Fibroblast of skin of scalp (primary cell): ENCODE measurements around the gene LSM11.

Source experiments
- DNase-seq: peaks from one replicate; pipeline ENCODE4 v3.0.0-alpha.2; 2013

LSM11 gene

DNA sequence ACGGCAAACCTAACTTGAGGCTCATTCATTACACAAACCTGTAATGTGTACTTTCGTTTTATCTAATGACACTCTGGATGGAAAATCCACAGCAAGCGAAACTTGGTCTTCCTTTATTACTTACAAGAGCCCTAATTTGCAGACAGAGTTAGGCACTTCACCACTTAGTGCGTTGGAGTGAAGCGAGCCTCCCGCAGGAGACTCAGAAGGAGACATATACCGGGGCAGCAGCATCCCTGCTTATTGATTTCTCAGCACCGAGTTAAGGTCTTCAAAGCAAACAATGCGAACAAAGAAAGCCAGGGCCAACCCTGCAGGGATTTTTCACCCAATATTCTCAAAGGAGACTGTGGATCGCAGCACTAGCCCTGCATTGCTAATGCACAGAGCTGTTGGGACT, 28.6 kb downstream of the LSM11 start:
- DNase-seq = no peak

DNA sequence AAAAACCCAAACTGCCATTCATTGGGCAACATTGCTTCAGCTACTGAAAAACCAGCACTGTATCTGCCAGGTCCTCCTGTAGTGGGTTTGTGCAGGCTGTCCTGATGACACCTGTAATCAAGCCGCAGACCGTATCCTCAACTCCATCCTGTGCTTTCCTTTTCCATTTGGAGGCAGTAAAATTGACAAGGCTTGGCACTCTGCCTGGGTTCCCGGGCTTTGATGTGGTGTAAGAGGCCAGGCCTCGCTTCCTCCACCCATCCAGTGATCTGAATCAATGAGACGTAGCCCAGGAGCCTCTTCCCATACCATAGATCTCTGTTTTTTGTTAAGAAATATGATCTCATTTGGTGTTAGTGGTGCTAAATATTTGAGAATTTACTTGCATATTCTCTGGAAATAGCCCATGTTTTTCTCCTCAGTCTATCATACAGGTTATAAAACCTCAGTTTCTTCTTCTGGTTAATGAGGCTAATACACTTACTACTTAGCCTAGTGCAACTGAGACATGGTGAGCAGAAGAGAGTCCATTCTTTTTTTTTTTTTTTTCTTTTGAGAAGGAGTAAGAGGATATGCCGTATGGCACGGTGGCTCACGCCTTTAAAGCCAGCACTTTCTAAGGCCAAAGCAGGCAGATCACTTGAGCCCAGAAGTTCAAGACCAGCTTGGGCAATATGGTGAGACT, 34.8 kb downstream of the LSM11 start:
- DNase-seq = peak; percentile 28

DNA sequence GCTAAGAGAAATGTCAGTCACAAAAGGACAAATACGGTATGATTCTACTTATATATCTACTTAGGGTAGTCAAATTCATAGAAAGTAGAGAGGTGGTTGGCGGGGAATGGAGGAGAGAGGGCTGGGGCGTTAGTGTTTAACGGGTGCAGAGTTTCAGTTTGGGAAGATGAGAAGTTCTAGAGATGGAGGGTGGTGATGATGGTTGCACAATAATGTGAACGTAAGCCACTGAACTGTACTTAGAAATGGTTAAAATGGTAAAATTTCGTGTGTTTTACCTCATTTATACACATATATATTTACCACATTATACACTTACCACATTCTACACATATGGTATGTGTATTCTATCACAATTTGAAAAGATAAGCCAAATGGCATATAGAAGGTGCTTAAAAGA, 35.7 kb downstream of the LSM11 start:
- DNase-seq = no peak

DNA sequence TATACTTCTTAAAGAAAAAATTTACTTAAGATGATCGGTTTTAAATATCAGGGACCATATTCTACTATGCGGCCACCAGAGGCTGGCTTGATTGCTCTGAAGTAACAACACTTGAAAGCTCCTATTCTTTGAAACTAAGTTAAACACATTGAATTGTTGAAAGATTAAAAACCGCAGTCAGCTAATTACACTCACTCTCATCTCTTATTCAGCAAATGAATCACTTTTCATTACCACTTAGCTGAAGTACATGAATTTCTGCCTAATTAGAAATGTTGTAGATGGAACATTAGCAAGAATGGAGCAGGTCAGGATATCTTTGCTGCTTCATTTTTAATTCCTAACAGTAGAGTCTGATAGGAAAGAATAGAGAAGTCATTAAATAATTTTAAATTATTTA, 42.3 kb downstream of the LSM11 start:
- DNase-seq = no peak

DNA sequence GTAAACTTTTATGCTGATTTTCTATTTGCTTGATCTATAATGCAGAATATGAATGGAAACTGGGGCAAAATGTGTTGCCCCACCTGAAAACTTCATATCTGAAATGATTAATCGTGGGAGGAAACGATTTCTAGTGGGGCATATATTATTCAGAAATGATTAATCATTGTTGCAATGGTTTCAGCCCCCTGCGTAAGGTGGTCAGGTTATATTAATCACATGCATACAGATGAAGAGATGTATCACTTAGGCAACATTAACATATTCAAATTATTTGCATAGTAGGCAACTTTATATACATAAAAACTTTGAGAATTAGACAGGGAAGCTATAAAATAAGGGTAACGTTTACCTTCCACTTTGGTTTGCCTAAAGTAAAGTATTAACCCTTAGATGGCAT, 49.8 kb downstream of the LSM11 start:
- DNase-seq = no peak

DNA sequence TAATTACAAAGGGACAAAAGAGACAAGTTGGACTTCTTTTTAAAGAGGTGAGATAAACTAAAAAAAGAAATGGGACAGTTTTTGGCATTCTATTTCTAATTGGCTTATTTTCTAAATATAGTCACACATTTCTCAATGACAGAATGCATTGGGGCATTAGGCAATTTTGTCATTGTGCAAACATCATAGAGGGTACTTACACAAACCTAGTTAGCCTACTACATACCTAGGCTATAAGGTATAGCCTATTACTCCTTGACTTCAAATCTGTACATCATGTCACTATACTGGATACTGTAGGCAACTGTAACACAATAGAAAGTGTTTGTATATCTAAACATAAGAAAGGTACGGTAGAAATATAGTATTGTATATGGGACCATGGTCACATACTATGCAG, 56.1 kb downstream of the LSM11 start:
- no peak for DNase-seq

DNA sequence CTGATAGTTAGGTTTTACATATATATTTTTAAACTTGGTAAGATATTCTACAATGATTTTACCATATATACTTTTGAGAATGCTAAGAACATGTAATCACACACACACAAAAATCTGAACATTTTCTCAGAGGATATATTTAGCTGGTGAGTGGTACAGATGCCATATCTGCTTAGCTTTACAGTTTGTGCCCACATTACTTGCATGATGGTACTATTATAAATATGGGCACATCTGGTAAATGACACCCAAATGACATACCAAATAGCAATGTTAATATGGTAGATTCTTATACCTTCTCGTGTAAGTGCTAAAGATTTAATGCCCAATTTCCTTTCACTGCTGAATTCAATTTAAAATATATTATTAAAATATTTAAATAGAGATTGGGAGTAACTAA, 56.6 kb downstream of the LSM11 start:
- no peak for DNase-seq

DNA sequence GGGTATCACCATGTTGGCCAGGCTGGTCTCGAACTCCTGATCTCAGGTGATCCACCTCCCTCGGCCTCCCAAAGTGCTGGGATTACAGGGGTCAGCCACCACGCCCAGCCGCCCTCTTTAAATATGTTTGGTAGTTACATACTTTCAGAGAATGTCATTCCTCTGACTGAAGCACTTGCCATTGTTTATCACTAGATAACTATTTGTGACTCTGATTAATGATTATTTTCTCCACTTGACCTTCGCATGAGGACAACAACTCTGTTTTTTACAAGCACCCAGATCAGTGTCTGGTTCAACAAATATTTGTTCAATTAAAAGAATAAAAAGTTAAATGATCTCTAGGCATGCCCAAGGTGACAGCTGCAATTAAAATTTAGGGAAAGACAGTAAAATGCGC, 59.2 kb downstream of the LSM11 start:
- no peak for DNase-seq

DNA sequence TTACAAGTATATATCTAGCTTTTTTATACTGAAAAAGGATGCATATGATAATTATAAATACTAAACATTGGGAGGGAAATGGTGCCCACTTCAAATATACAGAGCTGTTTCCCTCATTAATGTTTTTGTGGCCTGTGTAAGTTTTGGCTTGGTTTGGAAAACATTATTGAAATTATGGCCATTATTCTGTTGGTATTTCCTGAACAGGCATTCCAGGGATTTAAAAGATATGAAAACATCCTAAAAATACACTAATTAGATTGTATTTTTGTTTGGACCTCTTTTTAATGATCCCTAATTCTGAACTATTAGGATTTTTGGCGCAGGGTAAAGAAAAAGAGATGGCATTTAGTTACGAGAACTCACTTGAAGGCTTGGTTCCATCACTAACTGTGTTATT, 64.5 kb downstream of the LSM11 start:
- no peak for DNase-seq
